BLaER1 (cell line): ENCODE data around the gene LGR6.

Experiments
- H3K27ac ChIP-seq: shearing (Covaris generic); formaldehyde crosslinking; 2 replicates; pipeline ENCODE4 v1.8.1; 2022
- H3K27me3 ChIP-seq: shearing (Covaris generic); formaldehyde crosslinking; 2 replicates; pipeline ENCODE4 v1.8.1; 2022
- H3K36me3 ChIP-seq: shearing (Covaris generic); formaldehyde crosslinking; 2 replicates; pipeline ENCODE4 v1.8.1; 2022
- H3K4me1 ChIP-seq: shearing (Covaris generic); formaldehyde crosslinking; 2 replicates; pipeline ENCODE4 v1.8.1; 2022
- H3K4me2 ChIP-seq: shearing (Covaris generic); formaldehyde crosslinking; 2 replicates; pipeline ENCODE4 v1.8.1; 2022
- H3K4me3 ChIP-seq: shearing (Covaris generic); formaldehyde crosslinking; 2 replicates; pipeline ENCODE4 v1.8.1; 2022
- H3K9ac ChIP-seq: shearing (Covaris generic); formaldehyde crosslinking; 2 replicates; pipeline ENCODE4 v1.8.1; 2022
- H3K9me3 ChIP-seq: shearing (Covaris generic); formaldehyde crosslinking; 2 replicates; pipeline ENCODE4 v1.8.1; 2022
- H4K20me1 ChIP-seq: shearing (Covaris generic); formaldehyde crosslinking; 2 replicates; pipeline ENCODE4 v1.8.1; 2022
- Cebpa-rat ChIP-seq: shearing (Covaris generic); IDR thresholded peaks from 2 replicates; pipeline ENCODE4 v1.8.1; 2022

LGR6 gene

GRCh38 chr1:202304375-202304774 is 110.8 kb downstream of the LGR6 start:
- H4K20me1 ChIP-seq = no peaks in the 10 kb centered on the region
- H3K4me2 ChIP-seq = peak overlapping the region; percentile 64; the same call in 1 of the 2 replicates
- H3K4me3 ChIP-seq = no peak overlapping the region
- H3K27ac ChIP-seq = no peak overlapping the region
- TF ChIP-seq Cebpa-rat = no peak
- peaks cover 58% of the 10 kb centered on the region for H3K36me3 ChIP-seq
- H3K27me3 ChIP-seq = no peaks in the 10 kb centered on the region
- H3K4me1 ChIP-seq = peaks cover 68% of the 10 kb centered on the region
- no peaks in the 10 kb centered on the region for H3K9me3 ChIP-seq
- no peak overlapping the region for H3K9ac ChIP-seq

DNA sequence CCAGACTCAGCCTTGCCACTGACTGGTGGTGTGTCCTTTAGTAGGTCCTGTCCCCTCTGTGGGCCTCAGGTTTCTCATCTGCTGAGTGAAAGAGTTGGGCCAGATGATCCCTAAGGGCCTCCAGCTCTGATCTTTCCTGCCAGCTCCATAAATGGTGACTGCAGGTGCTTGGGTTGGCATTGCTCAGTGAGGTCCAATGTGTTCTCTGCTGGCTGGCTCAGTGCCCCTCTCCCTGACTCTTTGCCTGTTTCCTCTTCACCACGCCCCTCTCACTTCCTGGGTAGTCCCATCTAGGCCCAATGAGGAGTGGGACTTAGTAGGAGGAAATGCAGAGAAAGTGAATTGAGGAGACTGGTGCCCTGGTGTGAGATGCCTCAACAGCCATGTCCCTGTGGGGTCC is 111.6 kb downstream of the LGR6 start:
- H3K4me2 ChIP-seq = peak overlapping the region; percentile 64
- H4K20me1 ChIP-seq = no peaks in the 10 kb centered on the region
- peak overlapping the region; percentile 14 for H3K27ac ChIP-seq
- H3K9me3 ChIP-seq = no peaks in the 10 kb centered on the region
- H3K4me3 ChIP-seq = no peak overlapping the region
- TF ChIP-seq Cebpa-rat = no peak
- peaks cover 54% of the 10 kb centered on the region for H3K36me3 ChIP-seq
- H3K27me3 ChIP-seq = no peaks in the 10 kb centered on the region
- H3K4me1 ChIP-seq = peaks cover 76% of the 10 kb centered on the region
- H3K9ac ChIP-seq = 0 out of 2 replicates have a peak overlapping the region, but pooled peaks have one; percentile 47

DNA sequence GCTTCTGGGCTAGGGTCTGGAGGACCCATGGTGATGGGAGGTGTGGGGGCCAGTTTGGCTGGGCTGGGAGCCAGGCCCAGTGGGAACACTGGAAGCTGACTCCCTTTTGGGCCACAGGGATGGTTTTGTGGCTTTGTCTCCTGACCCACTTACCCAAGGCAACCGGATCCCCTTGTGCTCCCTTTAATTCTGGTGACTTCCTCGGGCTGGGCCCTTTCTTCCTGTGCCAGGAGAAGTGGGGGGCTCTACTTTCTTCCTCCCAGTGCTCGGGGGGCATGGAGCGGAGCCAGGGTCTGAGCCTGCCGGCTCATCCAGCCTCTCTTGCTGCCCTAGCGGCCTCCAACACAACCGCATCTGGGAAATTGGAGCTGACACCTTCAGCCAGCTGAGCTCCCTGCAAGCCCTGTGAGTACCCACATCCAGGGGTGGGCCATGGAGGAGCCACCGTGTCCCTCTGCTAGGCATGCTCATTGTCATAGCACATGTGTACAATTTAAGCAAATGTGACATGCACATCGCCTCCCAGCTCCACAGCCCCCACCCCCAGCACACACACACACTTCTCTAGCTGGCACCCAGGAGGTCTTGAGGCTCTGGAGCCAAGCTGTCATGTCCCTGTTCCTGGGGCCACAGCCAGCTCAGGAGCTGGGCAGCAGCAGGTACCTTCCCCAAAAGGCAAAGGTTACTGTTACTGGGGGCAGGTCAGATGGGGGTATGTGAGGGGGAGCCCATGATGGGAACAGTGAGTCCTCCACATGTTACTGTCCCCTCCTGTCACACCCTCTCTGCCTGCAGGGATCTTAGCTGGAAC is 113.1 kb downstream of the LGR6 start:
- no peak for TF ChIP-seq Cebpa-rat
- H3K4me1 ChIP-seq = peaks cover 92% of the 10 kb centered on the region
- H3K4me2 ChIP-seq = peak overlapping the region; percentile 19; the same call in 1 of the 2 replicates
- no peak overlapping the region for H3K9ac ChIP-seq
- no peaks in the 10 kb centered on the region for H4K20me1 ChIP-seq
- peaks cover 53% of the 10 kb centered on the region for H3K36me3 ChIP-seq
- H3K27me3 ChIP-seq = no peaks in the 10 kb centered on the region
- H3K9me3 ChIP-seq = no peaks in the 10 kb centered on the region
- H3K4me3 ChIP-seq = no peak overlapping the region
- H3K27ac ChIP-seq = peak overlapping the region; percentile 21; the same call in 1 of the 2 replicates

DNA sequence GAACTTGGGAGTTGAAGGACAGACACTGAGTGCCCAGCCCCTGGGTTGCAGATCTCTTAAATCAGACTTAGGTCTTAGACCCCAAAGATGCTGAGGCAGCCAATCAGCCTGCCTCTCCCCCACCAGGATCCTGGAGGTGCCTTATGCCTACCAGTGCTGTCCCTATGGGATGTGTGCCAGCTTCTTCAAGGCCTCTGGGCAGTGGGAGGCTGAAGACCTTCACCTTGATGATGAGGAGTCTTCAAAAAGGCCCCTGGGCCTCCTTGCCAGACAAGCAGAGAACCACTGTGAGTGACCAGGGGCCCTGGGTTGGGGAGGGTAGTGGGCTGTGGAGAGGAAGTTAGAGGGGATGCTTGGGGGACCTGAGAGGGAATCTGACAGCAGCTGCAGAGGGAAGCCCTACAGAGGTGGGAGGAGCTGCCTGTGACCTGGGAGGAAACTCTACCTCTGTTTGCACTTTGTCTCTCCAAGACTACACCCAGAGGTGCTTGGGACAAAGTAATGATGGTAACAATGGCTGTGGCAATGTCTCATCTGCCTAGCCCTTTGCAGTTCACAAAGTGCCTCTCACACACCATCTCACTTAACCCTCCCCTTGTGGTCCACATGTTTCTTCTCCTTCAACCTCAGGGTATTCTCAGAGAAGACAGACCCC is 116.6 kb downstream of the LGR6 start:
- no peak overlapping the region for H3K9ac ChIP-seq
- TF ChIP-seq Cebpa-rat = no peak
- peak overlapping the region; percentile 84 for H3K4me2 ChIP-seq
- H3K27me3 ChIP-seq = no peaks in the 10 kb centered on the region
- no peaks in the 10 kb centered on the region for H3K9me3 ChIP-seq
- H3K27ac ChIP-seq = no peak overlapping the region
- no peaks in the 10 kb centered on the region for H4K20me1 ChIP-seq
- H3K4me1 ChIP-seq = peaks cover 97% of the 10 kb centered on the region
- H3K4me3 ChIP-seq = no peak overlapping the region
- H3K36me3 ChIP-seq = peaks cover 37% of the 10 kb centered on the region

GRCh38 chr1:202310746-202311145 is 117.1 kb downstream of the LGR6 start:
- Histone ChIP-seq H3K4me2 (peak overlapping the region; percentile 84), H3K9ac (no peak overlapping the region), H3K4me3 (no peak overlapping the region), H3K36me3 (peaks cover 32% of the 10 kb centered on the region), H3K4me1 (peaks cover 95% of the 10 kb centered on the region), H3K27me3 (no peaks in the 10 kb centered on the region), H3K9me3 (no peaks in the 10 kb centered on the region), H4K20me1 (no peaks in the 10 kb centered on the region), H3K27ac (no peak overlapping the region)
- TF ChIP-seq Cebpa-rat = no peak

DNA sequence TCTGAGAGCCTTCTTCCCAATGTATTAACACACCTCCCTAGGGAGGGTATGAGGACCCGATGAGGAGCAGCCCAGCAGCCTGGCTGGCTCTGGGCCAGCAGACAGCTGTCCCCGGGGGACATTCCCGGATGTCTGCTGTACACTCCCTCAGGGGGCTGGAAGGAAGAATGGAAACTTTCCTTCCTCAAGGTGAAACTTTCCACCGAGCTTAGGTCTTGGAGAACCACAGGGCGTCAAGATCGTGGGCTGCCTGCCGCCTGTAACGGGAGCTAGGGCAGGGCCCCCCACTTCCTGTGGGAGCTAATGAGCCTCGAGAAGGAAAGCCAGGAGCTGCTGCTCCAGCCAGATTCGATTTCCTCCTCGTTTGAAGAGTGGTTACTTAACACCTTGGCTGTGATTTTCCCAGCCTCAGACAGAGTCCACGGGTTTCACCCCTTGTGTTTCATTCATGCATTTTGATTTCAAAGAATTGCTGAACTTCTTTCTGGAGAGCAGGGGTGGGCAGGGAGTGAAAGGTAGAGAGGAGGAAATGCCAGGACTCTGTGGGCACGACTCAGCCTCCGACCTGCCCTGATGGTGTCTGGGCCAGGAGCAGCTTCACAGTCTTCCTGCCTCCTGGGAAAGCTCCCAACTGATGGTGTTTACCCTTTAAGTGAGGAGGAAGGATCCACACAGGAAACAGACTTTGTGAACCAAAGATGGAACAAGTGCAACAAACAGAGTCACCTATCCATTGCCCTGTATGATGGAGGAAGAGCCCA is 118.5 kb downstream of the LGR6 start:
- no peak overlapping the region; the same call in 1 of the 2 replicates for H3K27ac ChIP-seq
- TF ChIP-seq Cebpa-rat = no peak

GRCh38 chr1:202315576-202316168 is 122.1 kb downstream of the LGR6 start:
- Histone ChIP-seq H3K4me1 (peaks cover 46% of the 10 kb centered on the region), H3K4me2 (no peak overlapping the region), H3K4me3 (no peak overlapping the region), H4K20me1 (no peaks in the 10 kb centered on the region), H3K27ac (no peak overlapping the region), H3K27me3 (no peaks in the 10 kb centered on the region), H3K36me3 (peaks cover 41% of the 10 kb centered on the region), H3K9me3 (no peaks in the 10 kb centered on the region), H3K9ac (no peak overlapping the region)
- no peak for TF ChIP-seq Cebpa-rat

More for the DNA sequence above, 118.5 kb downstream of the LGR6 start:
- no peaks in the 10 kb centered on the region for H3K9me3 ChIP-seq
- H3K36me3 ChIP-seq = peaks cover 22% of the 10 kb centered on the region
- 0 out of 2 replicates have a peak overlapping the region, but pooled peaks have one; percentile 13 for H3K9ac ChIP-seq
- no peaks in the 10 kb centered on the region for H3K27me3 ChIP-seq
- H3K4me3 ChIP-seq = no peak overlapping the region
- H3K4me1 ChIP-seq = peaks cover 83% of the 10 kb centered on the region
- peak overlapping the region; percentile 84 for H3K4me2 ChIP-seq
- no peaks in the 10 kb centered on the region for H4K20me1 ChIP-seq

DNA sequence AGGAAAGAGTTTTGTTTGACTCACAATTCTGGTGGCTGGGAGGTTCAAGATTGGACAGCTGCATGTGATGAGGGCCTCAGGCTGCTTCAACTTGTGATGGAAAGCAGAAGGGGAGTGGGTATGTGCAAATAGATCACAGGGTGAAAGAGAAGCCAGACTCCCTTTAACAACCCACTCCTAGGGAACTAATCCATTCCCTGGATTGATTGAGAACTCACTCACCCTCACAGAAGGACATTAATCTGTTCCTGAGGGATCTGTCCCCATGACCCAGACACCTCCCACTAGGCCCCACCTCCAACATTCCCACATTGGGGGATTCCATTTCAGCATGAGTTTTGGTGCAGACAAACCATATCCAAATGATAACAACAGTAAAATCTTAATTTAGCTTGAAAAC is 122.6 kb downstream of the LGR6 start:
- peaks cover 41% of the 10 kb centered on the region for H3K4me1 ChIP-seq
- no peak for TF ChIP-seq Cebpa-rat

More for the DNA sequence above, 122.6 kb downstream of the LGR6 start:
- H4K20me1 ChIP-seq = no peaks in the 10 kb centered on the region
- H3K27me3 ChIP-seq = no peaks in the 10 kb centered on the region
- no peak overlapping the region for H3K4me2 ChIP-seq
- H3K4me3 ChIP-seq = no peak overlapping the region
- no peaks in the 10 kb centered on the region for H3K9me3 ChIP-seq
- no peak overlapping the region for H3K9ac ChIP-seq
- H3K36me3 ChIP-seq = peaks cover 41% of the 10 kb centered on the region
- no peak overlapping the region for H3K27ac ChIP-seq
